Measurements from ENCODE around the gene PPAN. TPM values are rescaled to one million over a fixed set of nuclear protein-coding genes. Genes with fewer than 3 reads are reported as not detected.

Gene PPAN
- total and polyA plus RNA-seq, 2 donors: 31.5 to 54.9 TPM

DNA sequence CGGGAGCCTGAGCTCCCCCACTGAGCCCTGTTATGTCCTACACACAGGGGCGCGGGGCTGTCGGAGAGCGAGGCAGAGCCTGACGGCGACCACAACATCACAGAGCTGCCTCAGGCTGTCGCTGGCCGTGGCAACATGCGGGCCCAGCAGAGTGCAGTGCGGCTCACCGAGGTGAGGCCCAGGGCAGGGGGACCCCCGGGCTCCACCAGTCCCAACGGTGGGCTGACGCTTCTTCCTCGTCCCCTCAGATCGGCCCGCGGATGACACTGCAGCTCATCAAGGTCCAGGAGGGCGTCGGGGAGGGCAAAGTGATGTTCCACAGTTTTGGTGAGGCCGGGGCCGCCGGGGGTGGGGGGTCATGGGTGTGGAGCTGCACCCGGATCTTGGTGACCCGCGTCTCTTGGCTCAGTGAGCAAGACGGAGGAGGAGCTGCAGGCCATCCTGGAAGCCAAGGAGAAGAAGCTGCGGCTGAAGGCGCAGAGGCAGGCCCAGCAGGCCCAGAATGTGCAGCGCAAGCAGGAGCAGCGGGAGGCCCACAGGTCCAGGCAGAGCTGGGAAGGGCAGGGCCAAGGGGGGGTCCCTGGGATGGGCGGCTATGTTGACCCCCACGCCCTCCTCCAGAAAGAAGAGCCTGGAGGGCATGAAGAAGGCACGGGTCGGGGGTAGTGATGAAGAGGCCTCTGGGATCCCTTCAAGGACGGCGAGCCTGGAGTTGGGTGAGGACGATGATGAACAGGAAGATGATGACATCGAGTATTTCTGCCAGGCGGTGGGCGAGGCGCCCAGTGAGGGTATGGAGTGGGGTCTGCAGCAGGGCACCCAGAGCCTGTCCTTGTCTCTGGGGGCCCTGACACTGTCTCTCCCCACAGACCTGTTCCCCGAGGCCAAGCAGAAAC, 4.2 kb downstream of the PPAN start:
- H3K4me1 ChIP-seq (ENCODE audit: control insufficient read depth in 2 of 2, insufficient read depth in 2 of 2, low read length in 2 of 2): peaks cover 20 to 25% of the 10 kb centered on the region in 2 donors
- no peak overlapping the region for H3K27ac ChIP-seq (ENCODE audit: low read depth in 1 of 2, low read length in 1 of 2)
- H3K4me3 ChIP-seq (ENCODE audit: low read length in 2 of 2): no peak overlapping the region
- H3K36me3 ChIP-seq (ENCODE audit: control insufficient read depth in 2 of 2, insufficient read depth in 2 of 2, low read length in 1 of 2): peaks cover 57 to 70% of the 10 kb centered on the region in 2 donors
- H3K9me3 ChIP-seq (ENCODE audit: control insufficient read depth in 2 of 2, insufficient read depth in 1 of 2, low read length in 1 of 2): no peaks in the 10 kb centered on the region
- no peaks in the 10 kb centered on the region for H3K27me3 ChIP-seq (ENCODE audit: control insufficient read depth in 2 of 2, insufficient read depth in 1 of 2, low read length in 1 of 2)
- WGBS: 96% methylated on average over 44 of the region's 44 CpGs
- no peak for DNase-seq (ENCODE audit: low read depth in 6 of 9, low spot score in 9 of 9)

- Histone ChIP-seq H3K4me1 (ENCODE audit: control insufficient read depth in 2 of 2, insufficient read depth in 2 of 2, low read length in 2 of 2) (peaks cover 14 to 19% of the 10 kb centered on the region in 2 donors), H3K27me3 (ENCODE audit: control insufficient read depth in 2 of 2, insufficient read depth in 1 of 2, low read length in 1 of 2) (no peaks in the 10 kb centered on the region), H3K9me3 (ENCODE audit: control insufficient read depth in 2 of 2, insufficient read depth in 1 of 2, low read length in 1 of 2) (no peaks in the 10 kb centered on the region), H3K4me3 (ENCODE audit: low read length in 2 of 2) (no peak overlapping the region), H3K36me3 (ENCODE audit: control insufficient read depth in 2 of 2, insufficient read depth in 2 of 2, low read length in 1 of 2) (peaks cover 63 to 76% of the 10 kb centered on the region in 2 donors), H3K27ac (ENCODE audit: low read depth in 1 of 2, low read length in 1 of 2) (no peak overlapping the region)
- no peak for DNase-seq (ENCODE audit: low read depth in 6 of 9, low spot score in 9 of 9)
- WGBS: 95% methylated on average over 19 of the region's 19 CpGs
These were observed 4.8 kb downstream of the PPAN start for GRCh38 chr19:10110972-10111317.

GRCh38 chr19:10111405-10111811, 5.2 kb downstream of the PPAN start, which contains the start of gene P2RY11:
Gene P2RY11, plus strand, starts transcription at chr19:10111693. Its CDS starts 29 bp downstream, at chr19:10111722.
- H3K27me3 ChIP-seq (ENCODE audit: control insufficient read depth in 2 of 2, insufficient read depth in 1 of 2, low read length in 1 of 2): no peaks in the 10 kb centered on the region
- H3K9me3 ChIP-seq (ENCODE audit: control insufficient read depth in 2 of 2, insufficient read depth in 1 of 2, low read length in 1 of 2): no peaks in the 10 kb centered on the region
- DNase-seq (ENCODE audit: low read depth in 6 of 9, low spot score in 9 of 9): peak in 1 of 9 donors; percentile 39
- peak within 1 kb of the TSS in 1 of 2 donors; percentile 56 for H3K27ac ChIP-seq (ENCODE audit: low read depth in 1 of 2, low read length in 1 of 2)
- 73% methylated on average over 8 of the region's 8 CpGs for WGBS
- H3K36me3 ChIP-seq (ENCODE audit: control insufficient read depth in 2 of 2, insufficient read depth in 2 of 2, low read length in 1 of 2): peaks cover 67 to 81% of the 10 kb centered on the region in 2 donors
- H3K4me1 ChIP-seq (ENCODE audit: control insufficient read depth in 2 of 2, insufficient read depth in 2 of 2, low read length in 2 of 2): peaks cover 13 to 16% of the 10 kb centered on the region in 2 donors
- no peak within 1 kb of the TSS for H3K4me3 ChIP-seq (ENCODE audit: low read length in 2 of 2)

DNA sequence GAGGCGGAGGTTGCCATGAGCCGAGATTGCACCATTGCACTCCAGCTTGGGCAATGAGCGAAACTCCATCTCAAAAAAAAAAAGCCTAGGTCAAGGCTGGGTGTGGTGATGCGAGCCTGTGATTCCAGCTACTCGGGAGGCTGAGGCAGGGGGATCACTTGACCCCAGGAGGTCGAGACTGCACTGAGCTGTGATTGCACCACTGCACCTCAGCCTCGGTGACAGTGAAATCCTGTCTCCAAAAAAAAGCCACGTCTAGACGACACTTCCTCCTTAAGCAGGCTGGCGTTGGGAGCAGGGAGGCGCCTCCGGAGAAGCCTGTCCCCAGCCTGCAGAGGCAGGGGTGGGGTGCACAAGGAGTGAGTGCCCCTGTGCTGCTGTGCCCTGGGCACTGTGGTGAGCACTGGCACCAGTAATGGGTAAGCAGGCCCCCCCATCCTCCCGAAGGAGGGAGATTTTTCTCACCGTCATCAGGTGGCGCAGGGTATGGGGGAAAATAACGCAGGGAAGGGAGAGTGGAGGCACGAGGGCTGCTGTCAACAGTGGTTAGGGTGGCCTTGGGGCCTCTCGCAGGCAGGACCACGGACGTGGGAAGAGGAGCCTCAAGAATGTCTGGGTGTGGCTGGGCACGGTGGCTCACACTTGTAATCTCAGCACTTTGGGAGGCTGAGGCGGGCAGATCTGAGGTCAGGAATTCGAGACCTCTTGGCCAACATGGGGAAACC, 6.0 kb downstream of the PPAN start:
- no peak for DNase-seq (ENCODE audit: low read depth in 6 of 9, low spot score in 9 of 9)
- H3K27ac ChIP-seq (ENCODE audit: low read depth in 1 of 2, low read length in 1 of 2): peak overlapping the region in 1 of 2 donors; percentile 56
- H3K4me1 ChIP-seq (ENCODE audit: control insufficient read depth in 2 of 2, insufficient read depth in 2 of 2, low read length in 2 of 2): peaks cover 7 to 10% of the 10 kb centered on the region in 2 donors
- H3K36me3 ChIP-seq (ENCODE audit: control insufficient read depth in 2 of 2, insufficient read depth in 2 of 2, low read length in 1 of 2): peaks cover 75 to 87% of the 10 kb centered on the region in 2 donors
- H3K27me3 ChIP-seq (ENCODE audit: control insufficient read depth in 2 of 2, insufficient read depth in 1 of 2, low read length in 1 of 2): no peaks in the 10 kb centered on the region
- 87% methylated on average over 23 of the region's 23 CpGs for WGBS
- no peak overlapping the region for H3K4me3 ChIP-seq (ENCODE audit: low read length in 2 of 2)
- H3K9me3 ChIP-seq (ENCODE audit: control insufficient read depth in 2 of 2, insufficient read depth in 1 of 2, low read length in 1 of 2): no peaks in the 10 kb centered on the region

DNA sequence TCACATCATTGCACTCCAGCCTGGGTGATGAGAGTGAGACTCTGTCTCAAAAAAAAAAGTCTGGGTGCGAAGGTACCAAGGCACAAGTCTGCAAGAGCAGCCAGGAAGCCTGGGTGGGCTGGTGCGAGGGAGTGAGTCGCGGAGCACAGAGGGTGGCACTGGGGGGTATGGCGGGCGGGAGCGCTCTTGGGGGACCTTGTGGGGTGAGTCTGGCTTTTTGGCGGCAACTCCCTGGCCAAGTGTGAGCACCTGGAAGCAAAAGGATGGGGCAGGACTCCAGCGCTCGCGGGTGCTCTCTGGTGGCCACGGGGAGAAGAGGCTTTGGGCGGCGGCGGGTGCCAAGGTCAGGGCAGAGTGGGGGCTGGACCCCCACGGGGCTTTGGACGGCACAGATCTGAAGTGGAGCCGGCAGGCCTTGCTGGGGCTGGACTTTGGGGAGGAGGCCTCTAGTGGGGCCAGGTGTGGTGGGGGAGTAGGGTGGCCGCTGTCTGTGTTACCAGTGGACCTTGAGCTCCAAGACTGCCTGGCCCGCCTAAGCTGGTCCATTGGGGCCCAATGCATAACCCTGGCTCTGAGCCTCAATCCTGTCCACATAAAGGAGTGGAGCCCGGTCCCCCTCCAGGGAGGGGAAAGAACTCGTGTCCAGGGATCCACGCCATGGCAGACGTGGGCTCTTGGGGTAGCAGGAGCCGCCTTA, 6.9 kb downstream of the PPAN start:
- peaks cover 73 to 87% of the 10 kb centered on the region in 2 donors for H3K36me3 ChIP-seq (ENCODE audit: control insufficient read depth in 2 of 2, insufficient read depth in 2 of 2, low read length in 1 of 2)
- H3K9me3 ChIP-seq (ENCODE audit: control insufficient read depth in 2 of 2, insufficient read depth in 1 of 2, low read length in 1 of 2): no peaks in the 10 kb centered on the region
- peaks cover 5 to 6% of the 10 kb centered on the region in 2 donors for H3K4me1 ChIP-seq (ENCODE audit: control insufficient read depth in 2 of 2, insufficient read depth in 2 of 2, low read length in 2 of 2)
- H3K27me3 ChIP-seq (ENCODE audit: control insufficient read depth in 2 of 2, insufficient read depth in 1 of 2, low read length in 1 of 2): no peaks in the 10 kb centered on the region
- WGBS: 36% methylated on average over 25 of the region's 25 CpGs
- peak in 2 of 9 donors; percentile 53 to 57 for DNase-seq (ENCODE audit: low read depth in 6 of 9, low spot score in 9 of 9)
- no peak overlapping the region for H3K4me3 ChIP-seq (ENCODE audit: low read length in 2 of 2)
- H3K27ac ChIP-seq (ENCODE audit: low read depth in 1 of 2, low read length in 1 of 2): peak overlapping the region; percentile 7 to 38

DNA sequence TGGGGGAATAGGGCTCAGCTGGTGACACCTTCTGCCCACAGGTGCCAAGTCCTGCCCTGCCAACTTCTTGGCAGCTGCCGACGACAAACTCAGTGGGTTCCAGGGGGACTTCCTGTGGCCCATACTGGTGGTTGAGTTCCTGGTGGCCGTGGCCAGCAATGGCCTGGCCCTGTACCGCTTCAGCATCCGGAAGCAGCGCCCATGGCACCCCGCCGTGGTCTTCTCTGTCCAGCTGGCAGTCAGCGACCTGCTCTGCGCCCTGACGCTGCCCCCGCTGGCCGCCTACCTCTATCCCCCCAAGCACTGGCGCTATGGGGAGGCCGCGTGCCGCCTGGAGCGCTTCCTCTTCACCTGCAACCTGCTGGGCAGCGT, 7.4 kb downstream of the PPAN start:
- DNase-seq (ENCODE audit: low read depth in 6 of 9, low spot score in 9 of 9): no peak
- WGBS: 85% methylated on average over 19 of the region's 19 CpGs
- Histone ChIP-seq H3K4me1 (ENCODE audit: control insufficient read depth in 2 of 2, insufficient read depth in 2 of 2, low read length in 2 of 2) (peaks cover 6 to 7% of the 10 kb centered on the region in 2 donors), H3K9me3 (ENCODE audit: control insufficient read depth in 2 of 2, insufficient read depth in 1 of 2, low read length in 1 of 2) (no peaks in the 10 kb centered on the region), H3K27me3 (ENCODE audit: control insufficient read depth in 2 of 2, insufficient read depth in 1 of 2, low read length in 1 of 2) (no peaks in the 10 kb centered on the region), H3K36me3 (ENCODE audit: control insufficient read depth in 2 of 2, insufficient read depth in 2 of 2, low read length in 1 of 2) (peaks cover 69 to 84% of the 10 kb centered on the region in 2 donors), H3K4me3 (ENCODE audit: low read length in 2 of 2) (no peak overlapping the region), H3K27ac (ENCODE audit: low read depth in 1 of 2, low read length in 1 of 2) (no peak overlapping the region)

DNA sequence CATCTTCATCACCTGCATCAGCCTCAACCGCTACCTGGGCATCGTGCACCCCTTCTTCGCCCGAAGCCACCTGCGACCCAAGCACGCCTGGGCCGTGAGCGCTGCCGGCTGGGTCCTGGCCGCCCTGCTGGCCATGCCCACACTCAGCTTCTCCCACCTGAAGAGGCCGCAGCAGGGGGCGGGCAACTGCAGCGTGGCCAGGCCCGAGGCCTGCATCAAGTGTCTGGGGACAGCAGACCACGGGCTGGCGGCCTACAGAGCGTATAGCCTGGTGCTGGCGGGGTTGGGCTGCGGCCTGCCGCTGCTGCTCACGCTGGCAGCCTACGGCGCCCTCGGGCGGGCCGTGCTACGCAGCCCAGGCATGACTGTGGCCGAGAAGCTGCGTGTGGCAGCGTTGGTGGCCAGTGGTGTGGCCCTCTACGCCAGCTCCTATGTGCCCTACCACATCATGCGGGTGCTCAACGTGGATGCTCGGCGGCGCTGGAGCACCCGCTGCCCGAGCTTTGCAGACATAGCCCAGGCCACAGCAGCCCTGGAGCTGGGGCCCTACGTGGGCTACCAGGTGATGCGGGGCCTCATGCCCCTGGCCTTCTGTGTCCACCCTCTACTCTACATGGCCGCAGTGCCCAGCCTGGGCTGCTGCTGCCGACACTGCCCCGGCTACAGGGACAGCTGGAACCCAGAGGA, 7.9 kb downstream of the PPAN start:
- Histone ChIP-seq H3K9me3 (ENCODE audit: control insufficient read depth in 2 of 2, insufficient read depth in 1 of 2, low read length in 1 of 2) (no peaks in the 10 kb centered on the region), H3K36me3 (ENCODE audit: control insufficient read depth in 2 of 2, insufficient read depth in 2 of 2, low read length in 1 of 2) (peaks cover 70 to 82% of the 10 kb centered on the region in 2 donors), H3K4me3 (ENCODE audit: low read length in 2 of 2) (no peak overlapping the region), H3K27ac (ENCODE audit: low read depth in 1 of 2, low read length in 1 of 2) (no peak overlapping the region), H3K27me3 (ENCODE audit: control insufficient read depth in 2 of 2, insufficient read depth in 1 of 2, low read length in 1 of 2) (no peaks in the 10 kb centered on the region), H3K4me1 (ENCODE audit: control insufficient read depth in 2 of 2, insufficient read depth in 2 of 2, low read length in 2 of 2) (peaks cover 12% of the 10 kb centered on the region in 2 donors)
- DNase-seq (ENCODE audit: low read depth in 6 of 9, low spot score in 9 of 9): no peak
- WGBS: 96% methylated on average over 43 of the region's 43 CpGs

- Histone ChIP-seq H3K4me1 (ENCODE audit: control insufficient read depth in 2 of 2, insufficient read depth in 2 of 2, low read length in 2 of 2) (peaks cover 14% of the 10 kb centered on the region in 2 donors), H3K4me3 (ENCODE audit: low read length in 2 of 2) (no peak overlapping the region), H3K27ac (ENCODE audit: low read depth in 1 of 2, low read length in 1 of 2) (no peak overlapping the region), H3K9me3 (ENCODE audit: control insufficient read depth in 2 of 2, insufficient read depth in 1 of 2, low read length in 1 of 2) (no peaks in the 10 kb centered on the region), H3K27me3 (ENCODE audit: control insufficient read depth in 2 of 2, insufficient read depth in 1 of 2, low read length in 1 of 2) (no peaks in the 10 kb centered on the region), H3K36me3 (ENCODE audit: control insufficient read depth in 2 of 2, insufficient read depth in 2 of 2, low read length in 1 of 2) (peaks cover 65 to 74% of the 10 kb centered on the region in 2 donors)
- 95% methylated on average over 26 of the region's 26 CpGs for WGBS
- no peak for DNase-seq (ENCODE audit: low read depth in 6 of 9, low spot score in 9 of 9)
These were observed 8.7 kb downstream of the PPAN start for GRCh38 chr19:10114651-10115391.
